ENCODE measurements around the gene NPAS3.

DNA sequence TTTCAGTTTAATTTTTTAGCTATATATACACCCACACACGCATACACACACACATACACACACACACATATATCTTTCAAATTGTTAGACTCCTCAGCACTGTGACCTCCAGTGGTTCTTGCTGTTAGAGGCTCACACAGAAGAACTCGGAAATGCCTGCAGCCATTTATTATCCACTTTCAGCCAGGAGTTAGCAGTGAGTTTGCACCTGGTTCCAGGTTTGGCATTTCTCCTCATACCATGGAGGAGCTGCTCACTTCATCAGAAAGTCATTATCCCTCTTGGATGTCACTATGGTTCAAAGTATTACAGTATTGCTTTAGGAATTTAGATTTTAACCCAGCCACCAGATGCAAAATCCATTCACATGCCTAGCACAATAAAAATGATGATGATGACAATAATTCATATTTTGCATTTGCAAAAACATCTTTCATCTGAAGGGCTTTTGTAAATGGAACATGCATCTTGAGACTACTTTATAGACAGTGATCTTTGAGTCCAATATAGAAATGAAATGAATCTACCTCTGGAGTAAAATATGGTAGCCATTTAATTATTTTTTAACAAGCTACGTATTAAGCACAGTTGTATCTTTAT lies 42.3 kb downstream of the NPAS3 start:
- no peak for TF ChIP-seq POLR2A (IDR thresholded peaks at IDR 0.05; ENCODE audit: low read length)
- no peak for TF ChIP-seq GATA1 (IDR thresholded peaks at IDR 0.05; ENCODE audit: low read depth, low read length)

All from erythroblast (primary cell).